HG03571 (cell line): ENCODE results near the gene ABHD17B.
"Not testable (repeated sequence)": the region's sequence is repeated elsewhere in the genome, so short reads cannot be mapped to it uniquely, and the experiment has no call there.

Experiments used
- ATAC-seq: cut with Tn5 transposase; IDR thresholded peaks from one replicate; pipeline ENCODE4 v1.9.1; 2021; ENCODE audit not compliant: unreplicated experiment

The ABHD17B gene

DNA sequence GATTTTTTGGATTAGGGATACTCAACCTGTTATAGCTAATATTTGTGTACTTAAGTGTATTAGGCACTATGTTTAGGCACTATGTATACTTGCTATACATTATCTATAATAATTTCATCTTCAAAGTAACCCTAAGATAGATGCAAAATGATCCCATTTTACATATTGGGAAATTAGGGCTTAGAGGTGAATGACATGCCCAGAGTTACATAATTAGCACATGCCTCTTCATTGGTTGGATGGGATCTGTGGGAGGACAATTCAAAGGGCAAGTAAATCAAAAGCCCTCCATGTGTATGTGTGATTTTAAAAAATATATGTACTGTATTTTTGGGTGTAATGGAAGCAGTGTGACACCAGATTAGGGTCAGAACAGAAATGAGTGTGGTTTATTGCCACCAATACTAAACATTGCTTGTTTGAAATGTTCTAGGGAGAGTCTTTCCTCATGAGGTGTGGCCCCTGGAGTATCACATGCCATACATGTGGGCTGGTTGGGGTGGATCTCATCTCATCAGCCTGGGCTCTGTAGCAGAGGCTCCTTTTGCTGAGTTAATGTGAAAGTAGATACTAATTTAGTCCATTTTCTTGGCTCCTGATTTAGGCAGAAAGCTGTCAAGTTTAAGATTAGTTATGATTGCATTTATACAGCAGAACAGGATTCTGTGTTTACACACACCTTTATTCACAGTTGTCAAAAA, 6.0 kb upstream of the ABHD17B start:
- peak; percentile 59 for ATAC-seq

DNA sequence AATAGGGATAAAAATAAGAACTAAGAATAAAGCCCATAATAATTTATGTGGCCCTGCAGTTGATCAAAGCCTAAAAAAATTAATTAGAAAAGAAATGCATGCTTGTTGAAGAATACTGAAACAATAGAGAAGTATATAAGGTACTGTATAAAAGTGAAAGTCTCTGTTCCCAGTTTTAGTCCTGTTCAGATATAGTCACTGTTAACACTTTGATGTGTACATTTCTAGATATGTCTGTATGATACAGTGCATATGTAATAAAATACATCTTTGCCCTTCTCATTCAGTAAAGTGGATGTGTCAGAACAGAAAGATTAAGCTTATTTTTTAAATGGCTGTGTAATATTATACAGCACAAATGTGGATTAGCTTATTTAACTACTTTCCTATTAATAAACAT, 4.5 kb upstream of the ABHD17B start:
- no peak for ATAC-seq

DNA sequence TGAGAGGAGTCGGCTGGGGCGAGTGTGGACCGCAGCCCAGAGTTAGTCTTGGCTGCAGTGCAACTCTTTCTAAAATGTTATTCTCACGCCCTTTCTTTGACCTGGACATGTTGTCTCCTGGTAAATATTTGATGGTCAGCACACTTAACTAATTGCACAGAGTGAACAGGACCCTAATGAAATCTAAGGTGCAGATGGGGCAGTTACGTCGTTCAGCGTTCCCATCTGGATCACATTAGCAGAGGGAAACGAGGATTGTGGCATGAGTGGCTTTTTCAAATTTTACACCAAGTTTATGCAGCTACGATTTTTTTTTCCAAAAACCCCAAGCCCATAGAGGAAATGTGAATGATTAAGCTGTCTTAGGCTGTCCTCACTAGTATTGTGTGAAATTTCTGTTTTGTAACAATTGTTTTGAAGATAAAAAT, 929 bp upstream of the ABHD17B start:
- ATAC-seq: no peak

DNA sequence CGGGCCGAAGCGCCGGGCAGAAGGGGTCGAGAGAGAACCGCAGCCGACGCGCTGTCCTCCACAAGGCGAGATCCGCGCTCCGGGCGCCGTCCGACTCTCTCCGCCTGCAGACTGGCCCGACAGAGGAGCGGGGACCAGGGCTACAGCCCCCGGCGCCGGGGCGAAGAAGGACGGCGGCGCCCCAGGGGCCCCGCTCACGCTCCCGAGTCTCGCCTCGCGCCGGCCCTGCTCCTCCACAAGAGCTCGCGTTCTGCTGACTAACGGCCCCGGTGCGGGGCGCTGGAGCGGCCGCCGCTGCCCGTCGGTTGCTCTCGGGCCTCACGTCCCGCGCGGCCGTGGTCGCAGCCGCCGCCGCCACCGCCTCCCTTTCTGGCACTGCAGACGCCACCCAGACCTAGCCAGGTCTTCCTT, 338 bp downstream of the ABHD17B start:
- ATAC-seq: peak; percentile 22

DNA sequence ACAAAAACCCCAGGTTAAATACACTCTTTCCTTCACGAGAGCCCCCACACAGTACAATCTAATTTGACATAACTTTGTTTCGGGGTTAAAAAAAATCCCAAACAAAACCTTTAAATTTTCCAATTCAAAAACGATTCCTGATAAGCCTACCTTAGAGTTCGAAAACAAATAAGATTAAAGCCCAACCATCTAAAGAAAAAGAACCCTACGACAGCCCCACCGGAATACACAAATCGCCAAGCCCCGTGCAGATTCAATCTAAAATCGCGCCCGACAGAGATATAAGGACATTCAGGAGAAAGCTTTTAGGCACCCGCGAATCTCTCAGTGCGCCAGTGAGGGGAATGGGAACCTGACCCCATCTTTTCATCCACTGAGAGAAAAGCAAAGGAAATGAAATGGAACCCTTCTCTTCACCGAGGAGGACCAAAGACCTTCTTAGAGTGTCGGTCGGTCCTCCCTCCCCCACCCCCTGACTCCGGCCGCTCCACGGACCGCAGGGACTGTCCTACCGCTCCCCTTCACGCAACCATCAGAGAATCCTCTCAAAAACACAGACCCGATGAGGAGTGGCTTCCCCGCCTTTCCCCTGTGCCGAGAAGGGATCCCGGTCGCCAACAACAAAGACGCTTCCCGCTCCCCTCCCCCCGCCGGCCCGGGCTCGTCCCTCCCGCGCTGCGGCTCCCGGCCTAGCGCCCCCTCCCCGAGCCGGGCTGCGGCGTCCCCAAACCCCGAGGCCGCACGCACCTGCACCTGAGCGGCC, 925 bp downstream of the ABHD17B start:
- ATAC-seq: no peak

DNA sequence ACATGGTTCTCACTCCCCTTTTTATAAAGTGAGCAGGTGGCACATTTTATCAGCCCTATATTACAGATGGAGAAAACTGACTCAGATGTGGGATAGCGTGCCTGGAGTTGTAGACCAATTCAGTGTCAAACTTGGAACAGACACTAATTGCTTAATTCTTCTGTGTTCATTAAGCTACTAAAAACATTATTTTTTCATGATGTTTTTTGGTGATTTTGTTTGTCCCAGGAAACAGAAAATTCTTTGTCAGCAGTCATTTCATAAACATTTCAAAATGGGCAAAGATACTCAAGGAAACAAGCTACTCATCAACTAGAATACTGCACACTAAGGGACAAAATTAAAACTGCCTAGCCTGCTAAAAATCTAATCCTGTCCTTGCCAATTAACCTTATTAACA, 2.2 kb downstream of the ABHD17B start:
- no peak for ATAC-seq

DNA sequence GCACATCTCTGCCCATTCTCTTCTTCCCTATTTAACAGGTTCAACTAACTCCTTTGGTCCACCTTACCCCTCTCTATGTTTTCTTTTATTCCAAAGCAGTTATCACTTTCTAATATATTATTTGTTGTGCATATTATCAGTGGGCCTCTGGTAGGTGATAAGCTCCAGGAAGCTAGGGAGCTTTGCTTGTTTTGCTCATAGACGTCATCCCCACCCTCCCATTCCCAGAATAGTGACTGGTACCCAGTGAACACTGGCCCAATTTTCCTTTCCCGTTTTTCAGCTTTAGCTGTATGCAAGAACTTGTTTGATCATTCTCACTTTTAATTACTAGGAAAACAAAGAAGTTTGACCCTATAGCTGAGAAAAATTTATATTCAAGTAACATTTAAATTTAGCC, 6.9 kb downstream of the ABHD17B start:
- ATAC-seq: no peak

DNA sequence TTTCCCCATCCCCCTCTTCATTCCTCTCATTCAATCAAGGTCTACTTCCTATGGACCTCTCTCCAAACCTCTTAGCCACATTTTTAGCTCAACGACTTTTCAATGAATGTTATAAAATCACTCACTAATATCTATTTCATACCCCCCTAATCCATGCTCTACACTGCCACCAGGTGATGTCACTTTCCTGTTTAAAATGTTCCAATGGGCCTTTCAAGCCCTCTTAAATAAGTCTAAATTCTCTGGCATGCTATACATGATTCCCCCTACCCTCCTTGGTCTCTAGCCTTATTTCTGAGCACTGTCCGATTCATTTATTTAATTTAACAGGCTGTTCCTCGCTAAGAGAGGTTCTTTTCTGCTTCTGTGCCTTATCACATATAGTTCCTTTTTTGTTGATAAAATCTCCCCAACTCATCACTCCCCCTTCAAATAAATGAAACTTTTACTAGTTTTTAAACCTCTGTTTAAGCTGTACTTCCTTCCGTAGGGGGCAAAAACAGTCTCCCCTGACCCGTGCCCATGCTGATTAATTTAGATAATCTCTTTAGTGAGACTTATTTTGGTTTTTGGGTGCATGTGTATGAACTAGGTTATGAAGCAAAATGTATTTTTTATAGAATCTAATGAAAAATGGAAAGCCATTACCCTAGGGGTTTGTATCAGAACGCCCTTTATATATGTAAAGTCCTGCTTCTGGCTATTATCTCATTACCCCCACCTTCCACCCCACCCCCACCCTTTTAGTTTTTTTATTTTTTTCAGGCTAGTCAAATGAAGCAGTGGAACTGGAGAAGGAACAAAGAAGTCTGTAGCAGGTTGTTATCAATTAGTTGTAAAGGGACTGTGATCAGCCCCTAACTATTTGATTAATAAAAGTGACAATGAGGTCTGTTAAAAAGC, 9.0 kb downstream of the ABHD17B start:
- no peak for ATAC-seq

DNA sequence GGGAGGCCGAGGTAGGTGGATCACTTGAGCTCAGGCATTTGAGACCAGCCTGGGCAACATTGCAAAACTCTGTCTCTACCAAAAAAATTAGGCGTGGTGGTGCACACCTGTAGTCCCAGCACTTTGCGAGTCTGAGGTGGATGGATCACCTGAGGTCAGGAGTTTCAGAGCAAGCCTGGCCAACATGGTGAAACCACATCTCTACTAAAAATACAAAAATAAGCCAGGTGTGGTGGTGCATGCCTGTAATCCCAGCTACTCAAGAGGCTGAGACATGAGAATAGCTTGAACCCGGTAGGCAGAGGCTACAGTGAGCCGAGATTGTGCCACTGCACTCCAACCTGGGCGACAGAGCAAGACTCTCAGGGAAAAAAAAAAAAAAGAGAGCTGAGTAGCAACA, 12.2 kb downstream of the ABHD17B start:
- ATAC-seq: not testable (repeated sequence)

DNA sequence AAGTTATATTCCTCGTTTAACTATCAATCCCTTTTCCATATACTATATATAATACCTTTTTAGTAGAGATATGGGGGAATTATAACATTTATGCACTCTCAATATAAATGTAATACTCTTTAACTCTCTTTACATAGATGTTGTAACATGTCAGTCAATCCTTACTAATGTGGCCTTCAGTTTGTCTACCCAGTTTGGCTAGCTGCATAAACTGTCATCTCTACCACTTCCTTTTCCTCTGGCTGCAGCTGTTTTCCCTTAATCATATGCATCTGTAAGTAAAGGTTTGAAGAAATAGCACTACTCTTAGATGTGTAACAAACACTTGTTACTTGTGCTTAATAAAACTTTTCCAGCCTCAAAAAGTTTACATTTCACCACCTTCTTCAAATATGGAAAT, 13.4 kb downstream of the ABHD17B start:
- ATAC-seq: peak; percentile 44

DNA sequence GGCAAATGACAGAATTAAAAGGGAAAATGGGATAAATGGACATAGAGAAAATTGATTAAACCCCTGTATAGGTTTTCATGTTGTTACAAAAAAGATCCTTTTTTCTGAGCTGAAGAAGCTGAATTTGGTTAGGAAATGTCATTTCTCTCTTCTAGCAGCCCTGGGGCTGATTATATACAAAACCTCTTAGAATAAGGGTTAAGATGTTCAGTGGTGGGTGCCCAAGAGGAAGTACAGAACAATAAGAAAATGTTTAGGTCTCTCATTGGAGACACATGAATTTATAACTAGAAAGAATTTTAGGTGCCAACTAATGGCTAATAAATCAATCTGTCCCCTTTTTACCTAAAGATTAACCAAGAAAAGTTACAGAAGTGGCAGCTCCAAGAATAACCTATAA, 14.2 kb downstream of the ABHD17B start:
- ATAC-seq: no peak

DNA sequence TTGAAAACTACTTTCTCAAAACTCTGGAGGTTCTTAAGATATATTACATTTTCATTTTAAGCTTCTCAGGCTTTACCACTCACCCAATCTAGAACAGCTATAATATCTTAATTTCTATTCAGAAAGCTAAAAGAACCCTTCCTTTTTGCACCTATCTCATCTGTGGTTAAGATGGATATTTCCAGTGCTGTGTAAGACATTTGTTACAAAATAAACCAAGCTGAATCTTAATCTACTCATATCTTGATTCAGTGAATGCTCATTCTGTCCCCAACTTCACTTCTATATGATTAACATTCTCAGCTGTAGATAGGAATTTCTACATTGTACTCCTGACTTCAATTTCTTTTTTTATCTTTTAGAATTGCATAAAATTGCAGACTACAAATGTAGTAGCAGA, 15.0 kb downstream of the ABHD17B start:
- no peak for ATAC-seq

DNA sequence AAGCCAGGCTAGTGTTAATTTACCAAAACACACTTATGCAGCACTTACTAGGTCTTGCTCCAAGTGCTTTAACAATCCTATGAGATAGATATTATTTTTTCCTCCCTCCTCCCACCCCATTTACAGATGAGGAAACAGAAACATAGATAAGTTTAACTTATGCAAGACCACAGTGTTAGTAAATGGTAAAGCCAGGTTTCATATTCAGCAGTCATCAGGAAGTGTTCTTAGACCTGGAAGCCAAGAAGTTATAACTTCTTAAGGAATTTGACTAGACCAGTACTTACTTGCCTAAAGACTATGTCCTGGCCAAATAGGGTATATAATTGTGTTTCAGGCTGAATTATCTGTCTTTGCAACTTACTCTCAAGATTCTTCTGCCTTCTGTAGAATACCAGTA, 15.9 kb downstream of the ABHD17B start:
- peak; percentile 67 for ATAC-seq

DNA sequence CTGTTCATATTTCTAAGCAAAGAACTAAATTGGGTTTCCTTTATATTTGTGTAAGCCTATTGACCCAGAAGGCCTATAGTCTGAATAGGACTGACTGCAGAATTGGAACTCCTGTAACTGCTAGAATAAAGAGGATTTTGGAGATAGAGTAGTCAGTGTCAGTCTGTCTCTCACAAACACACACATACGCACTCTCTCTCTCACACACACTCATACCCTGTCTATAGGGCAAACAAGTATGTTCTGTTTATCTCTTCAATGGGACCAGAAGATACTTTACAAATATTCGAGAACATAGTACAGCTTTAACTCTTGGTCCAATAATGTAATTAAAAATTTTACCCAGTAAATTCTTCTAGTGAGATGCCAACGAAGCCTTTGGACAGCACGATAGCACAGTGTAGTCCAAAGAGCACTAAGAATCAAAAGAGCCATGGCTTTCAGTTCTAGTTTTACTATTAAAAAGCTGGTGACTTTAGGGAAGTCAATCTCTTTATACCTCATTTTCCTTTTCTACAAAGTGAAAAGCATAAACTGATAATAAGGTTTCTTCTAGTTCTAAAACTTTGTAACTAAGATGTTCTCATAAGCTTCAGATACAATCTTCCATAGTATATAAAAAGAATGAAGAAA, 19.3 kb downstream of the ABHD17B start:
- ATAC-seq: no peak

DNA sequence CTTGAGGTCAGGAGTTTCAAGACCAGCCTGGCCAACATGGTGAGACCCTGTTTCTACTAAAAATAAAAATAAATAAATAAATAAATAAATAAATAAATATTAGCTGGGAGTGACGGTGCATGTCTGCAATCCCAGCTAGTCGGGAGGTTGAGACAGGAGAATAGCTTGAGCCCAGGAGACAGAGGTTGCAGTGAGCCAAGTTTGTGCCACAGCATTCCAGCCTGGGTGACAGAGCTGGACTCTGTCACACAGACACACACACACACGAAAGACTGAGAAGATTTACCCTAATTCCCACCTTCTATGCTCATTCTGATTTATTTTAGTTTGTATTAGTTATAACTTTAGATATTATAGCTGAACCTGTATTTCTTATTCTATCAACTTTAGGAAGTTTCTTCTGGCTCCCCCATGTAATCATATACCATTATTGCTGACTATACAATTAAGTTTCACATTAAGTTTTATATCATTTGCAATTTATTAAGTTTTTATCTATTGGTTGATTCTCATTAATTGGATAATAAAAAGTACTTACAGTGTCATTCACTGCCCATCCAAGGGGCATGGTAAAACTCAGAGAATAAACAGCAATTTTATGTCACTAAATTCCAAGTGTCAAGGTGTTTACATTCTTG, 20.8 kb downstream of the ABHD17B start:
- ATAC-seq: no peak

DNA sequence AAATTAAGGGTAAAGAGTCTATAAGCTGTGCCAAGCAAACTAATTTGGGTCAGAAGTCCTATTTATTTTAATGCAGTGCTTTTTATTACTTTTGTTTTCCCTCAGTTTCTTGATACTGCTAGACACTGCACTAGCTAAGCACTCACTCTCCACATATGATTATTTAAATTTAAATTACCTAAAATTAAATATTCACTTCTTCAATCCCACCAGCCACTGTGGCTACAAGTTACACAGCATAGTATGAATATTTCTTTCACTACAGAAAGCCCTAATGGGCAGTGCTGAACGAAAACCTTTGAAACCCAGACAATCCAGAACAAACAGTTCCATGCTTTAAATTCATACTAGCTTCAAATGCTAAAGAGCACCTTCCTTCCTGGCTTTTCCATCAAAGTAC, 23.6 kb downstream of the ABHD17B start:
- no peak for ATAC-seq

DNA sequence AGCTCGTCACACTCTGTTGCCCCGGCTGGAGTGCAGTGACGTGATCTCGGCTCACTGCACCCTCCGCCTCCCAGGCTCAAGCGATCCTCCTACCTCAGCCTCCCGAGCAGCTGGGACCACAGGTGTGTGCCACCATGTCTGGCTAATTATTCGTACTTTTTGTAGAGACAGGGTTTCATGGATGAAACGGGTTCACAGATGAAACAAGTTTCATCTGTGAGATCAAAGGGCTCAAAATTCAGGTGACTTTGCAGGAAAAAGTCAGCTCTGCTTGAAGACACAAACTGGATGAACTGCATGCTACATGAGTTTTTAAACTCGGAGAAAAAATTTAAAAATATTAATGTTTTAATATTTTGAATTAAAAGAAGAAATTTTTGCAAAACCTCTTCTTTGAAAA, 24.5 kb downstream of the ABHD17B start:
- ATAC-seq: no peak

DNA sequence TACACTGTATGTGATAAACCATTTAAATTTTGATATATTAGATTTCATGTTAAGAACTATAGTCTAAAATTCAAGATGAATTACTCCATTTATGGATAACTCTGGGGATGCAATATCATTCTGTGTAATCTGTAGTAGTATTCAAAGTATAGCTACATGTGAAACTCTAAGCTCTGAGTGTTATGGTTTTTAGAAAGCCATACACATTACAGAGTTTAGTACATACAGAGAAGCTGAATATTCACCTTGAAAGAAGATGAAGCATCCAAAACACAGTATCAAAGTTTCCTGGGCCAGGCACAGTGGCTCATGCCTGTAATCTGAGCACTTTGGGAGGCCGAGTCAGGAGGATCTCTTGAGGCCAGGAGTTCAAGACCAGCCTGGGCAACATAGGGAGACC, 25.0 kb downstream of the ABHD17B start:
- no peak for ATAC-seq

DNA sequence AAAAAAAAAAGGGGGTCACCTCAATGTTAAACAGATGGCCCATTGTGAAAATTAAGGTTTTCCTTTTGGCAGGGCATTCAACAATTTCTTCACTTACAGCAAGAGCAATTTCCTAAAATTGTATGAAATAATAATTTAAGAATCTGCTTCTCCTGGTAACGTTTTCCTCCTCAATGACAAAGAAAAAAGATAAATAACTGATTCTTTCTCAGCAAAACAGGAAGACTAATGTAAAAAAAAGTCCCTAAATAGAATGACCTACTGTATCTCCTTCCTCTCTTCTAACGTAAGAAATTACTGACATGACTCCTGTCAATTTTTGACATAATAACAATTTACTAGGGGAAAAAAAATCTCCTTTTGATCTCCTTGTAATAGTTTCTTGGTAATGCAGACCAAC, 25.5 kb downstream of the ABHD17B start:
- no peak for ATAC-seq

DNA sequence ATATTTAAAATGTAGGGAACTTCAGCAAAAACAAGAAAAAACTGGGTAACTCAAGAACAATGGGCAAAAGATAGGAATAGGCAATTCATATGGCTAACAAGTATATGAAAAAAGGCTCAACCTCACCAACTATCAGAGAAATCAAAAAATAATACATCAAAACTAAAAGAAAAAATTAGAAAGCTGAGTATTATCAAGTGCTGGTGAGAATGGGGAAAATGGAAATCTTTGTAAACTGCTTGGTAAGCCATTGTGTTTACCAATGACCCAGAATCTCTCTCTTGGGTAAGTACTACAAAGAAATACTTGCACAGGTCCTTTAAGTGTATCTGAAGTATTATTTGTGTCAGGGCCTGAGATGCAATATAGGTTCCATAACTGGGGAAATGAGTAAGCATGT, 27.0 kb downstream of the ABHD17B start:
- no peak for ATAC-seq
